SK-N-MC (cell line): ENCODE measurements around the gene MMD2.

Experiments used
- EZH2 ChIP-seq: fragments of 200-600 bp; sonication (generic); IDR thresholded peaks from one replicate; pipeline ENCODE4 v1.6.1; 2017; ENCODE audit warnings: antibody characterized with exemption
- POLR2AphosphoS5 ChIP-seq: IDR thresholded peaks from 2 replicates; pipeline ENCODE4 v1.6.1; 2012; ENCODE audit warnings: mild to moderate bottlenecking, low read depth, low read length, borderline replicate concordance

DNA sequence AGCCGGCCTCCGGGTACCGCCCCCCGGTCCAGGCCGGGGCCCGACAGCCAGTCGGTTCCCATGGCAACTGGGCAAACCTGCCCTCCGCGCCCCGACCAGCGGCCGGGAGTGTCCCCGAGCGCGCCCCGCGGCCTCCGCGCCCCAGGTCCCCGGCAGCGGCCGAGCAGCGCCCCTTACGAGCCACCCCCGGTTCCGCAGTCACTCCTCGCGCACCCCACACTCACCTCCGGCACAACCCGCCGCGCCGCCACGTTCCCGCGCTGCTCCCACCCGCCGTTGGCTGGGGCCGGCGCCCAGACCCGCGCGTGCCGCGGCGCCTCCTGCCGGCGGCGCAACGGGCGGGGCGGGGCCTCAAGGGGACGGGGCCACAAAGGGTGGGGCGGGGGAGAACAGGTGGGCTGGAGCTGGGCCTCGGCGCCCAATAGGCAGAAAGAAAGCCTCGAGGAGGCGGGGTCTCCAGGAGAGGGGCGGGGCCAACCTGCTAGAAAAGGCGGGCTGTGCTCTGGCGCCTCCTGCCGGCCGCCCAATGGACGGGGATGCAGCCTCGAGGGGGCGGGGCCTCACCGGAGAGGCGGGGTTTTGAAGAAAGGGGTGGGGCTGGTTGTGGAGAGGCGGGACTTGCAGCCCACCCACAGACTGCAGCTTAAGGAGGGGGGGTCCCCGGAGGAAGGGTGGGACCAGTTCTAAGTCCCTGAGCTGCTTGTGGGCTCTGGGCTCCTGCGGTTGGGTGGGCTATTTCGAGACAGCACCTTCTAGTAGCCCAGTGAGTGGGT is 75.4 kb downstream of the MMD2 start, which contains the start of gene RADIL:
- no peak for TF ChIP-seq EZH2
- no peak for TF ChIP-seq POLR2AphosphoS5
